DMS53 treated with DMSO at 0.1 percent for 48 hours (cell line): ENCODE results near the gene USP21.

Source experiments
- DNase-seq: peaks from one replicate; lab custom pipeline; 2025; ENCODE audit not compliant: unreplicated experiment; lab: John Stamatoyannopoulos, UW

The USP21 gene

DNA sequence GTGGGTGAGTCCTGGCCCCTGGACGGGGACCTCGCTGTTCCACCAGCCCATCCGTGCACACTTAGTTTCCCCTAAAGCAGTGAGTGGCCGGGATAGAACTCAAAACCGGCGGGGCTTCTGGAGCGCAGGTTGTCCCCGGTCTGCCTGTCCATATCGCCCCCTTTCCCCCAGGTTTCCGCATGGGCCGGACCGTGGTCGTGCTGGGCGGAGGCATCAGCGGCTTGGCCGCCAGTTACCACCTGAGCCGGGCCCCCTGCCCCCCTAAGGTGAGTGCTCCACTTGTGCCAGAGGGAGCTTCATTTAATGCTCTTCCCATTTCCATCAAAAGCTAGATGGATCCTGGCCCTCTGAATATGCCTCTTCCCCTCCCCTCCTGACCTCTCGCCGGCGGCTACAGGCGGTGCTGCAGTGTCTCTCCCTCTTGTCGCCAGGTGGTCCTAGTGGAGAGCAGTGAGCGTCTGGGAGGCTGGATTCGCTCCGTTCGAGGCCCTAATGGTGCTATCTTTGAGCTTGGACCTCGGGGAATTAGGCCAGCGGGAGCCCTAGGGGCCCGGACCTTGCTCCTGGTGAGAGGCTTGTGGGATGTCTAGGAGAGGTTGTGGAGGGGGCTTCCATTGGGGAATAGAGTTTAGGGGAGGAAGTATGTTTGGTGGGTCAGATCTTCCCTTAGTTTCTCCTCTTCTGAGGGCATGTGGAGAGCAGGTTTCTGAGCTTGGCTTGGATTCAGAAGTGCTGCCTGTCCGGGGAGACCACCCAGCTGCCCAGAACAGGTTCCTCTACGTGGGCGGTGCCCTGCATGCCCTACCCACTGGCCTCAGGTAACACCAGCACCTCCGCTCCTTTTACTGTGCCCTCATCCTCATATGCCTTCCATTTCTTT is 7.6 kb downstream of the USP21 start:
- DNase-seq, result no peak

DNA sequence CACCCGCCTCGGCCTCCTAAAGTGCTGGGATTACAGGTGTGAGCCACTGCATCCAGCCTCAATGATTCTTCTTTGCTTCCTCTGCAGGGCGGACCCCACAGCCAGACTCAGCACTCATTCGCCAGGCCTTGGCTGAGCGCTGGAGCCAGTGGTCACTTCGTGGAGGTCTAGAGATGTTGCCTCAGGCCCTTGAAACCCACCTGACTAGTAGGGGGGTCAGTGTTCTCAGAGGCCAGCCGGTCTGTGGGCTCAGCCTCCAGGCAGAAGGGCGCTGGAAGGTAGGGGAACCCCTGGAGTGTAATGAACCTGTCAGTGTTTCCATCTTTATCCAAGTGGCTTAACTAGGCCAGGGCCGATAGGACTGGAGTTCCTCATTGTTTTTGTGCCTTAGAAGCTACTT is 9.6 kb downstream of the USP21 start:
- DNase-seq, result no peak

DNA sequence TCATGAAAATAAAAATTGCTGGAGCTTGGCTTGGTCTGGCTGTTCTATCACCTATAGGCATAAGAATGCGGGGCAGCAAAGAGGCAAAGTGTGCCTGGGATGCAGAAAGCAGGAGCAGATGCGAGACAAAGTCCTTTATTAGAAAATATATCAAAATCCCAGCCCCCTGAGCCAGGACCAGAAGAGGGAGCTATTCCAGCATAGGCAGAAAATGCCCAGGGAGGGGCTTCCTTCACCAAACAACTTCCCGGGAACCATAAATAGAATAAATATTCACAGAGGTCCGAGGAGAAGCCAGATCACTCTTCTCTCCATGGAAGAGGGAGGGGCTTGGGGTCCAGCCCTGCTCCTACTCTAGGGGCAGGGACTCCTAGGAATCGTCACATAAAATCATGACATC is 11.9 kb downstream of the USP21 start:
- DNase-seq, result no peak

DNA sequence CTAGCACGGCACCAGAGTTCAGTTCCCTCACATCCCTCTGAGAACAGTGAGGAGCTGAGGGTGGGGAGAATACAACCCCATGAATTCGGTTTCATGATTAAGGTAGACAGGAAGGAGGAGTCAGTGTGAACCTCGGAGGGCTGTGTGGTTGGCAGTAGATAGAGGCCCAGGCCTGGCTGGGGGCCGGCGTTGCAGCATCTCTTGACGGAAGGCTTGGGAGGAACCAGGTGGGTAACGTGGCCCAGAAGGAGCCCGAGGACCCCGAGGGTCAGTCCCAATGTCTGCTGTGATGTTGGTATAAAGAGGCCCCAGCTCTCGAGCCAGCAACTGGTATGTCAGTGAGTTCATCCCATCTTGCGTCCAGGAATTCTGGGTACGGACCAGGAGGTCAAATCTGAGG is 12.4 kb downstream of the USP21 start:
- no peak for DNase-seq

DNA sequence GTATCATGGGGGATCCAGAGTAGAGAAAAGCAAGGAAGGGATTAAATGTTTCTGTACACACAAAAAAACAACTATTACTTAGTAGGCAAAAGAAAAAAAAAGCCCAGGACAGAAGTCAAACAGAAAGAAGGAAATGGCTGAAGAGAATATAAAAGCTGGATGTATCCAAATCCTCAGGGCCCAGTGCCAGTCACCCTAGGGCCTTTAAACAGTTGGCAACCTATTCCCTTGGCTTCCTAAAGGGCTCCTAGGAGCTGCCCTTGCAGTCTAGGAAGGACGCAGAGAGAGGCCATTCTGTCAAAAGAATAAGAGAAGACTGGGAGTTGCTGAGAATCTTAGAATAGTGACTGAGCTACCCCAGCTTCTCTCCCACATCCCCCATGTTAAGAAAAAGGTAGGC is 13.0 kb downstream of the USP21 start:
- DNase-seq, result no peak

DNA sequence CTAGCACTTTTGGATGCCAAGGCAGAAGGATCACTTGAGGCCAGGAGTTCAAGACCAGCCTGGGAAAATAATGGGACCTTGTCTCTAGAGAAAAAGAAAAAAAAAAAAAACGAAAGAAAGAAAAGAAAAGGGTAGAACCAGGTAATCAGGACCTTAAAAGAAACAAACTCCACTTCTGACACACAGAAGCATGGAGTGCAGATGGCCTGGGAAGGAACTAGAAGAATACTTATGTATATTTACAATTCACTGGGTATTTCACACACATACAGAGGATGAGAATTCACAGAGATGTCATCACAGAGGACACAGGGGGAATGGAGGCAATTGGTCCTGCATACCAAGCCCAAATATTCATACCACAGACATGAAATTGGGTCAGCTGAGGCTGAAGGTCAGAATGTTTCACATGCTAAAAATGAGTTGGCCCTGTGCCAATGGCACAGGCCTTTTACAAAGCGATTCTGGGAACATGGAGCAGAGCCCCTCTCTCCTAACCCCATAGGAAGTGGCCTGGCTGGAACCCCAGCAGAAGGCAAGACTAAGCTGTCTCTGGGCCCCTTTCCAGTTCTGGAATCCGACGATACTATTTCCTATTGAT is 13.6 kb downstream of the USP21 start:
- no peak for DNase-seq

DNA sequence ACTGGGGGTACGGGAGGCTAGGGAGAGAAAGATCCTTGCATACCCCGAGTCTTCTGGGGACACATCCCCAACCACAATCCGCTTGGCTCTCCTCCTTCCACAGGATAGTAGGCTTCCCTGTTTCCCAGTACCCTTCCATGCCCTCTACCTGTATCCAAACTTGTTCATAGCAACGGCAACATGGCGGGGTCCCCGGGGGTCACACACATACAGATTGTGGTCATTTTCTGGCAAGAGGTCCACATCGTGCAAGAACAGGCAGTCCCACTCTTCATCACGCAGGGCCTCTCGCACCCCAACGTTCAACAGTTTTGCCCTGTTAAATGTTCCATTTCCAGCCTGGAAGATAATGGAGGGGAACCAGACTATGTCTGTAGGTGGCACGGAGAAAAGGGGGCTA is 14.4 kb downstream of the USP21 start:
- DNase-seq, result no peak

DNA sequence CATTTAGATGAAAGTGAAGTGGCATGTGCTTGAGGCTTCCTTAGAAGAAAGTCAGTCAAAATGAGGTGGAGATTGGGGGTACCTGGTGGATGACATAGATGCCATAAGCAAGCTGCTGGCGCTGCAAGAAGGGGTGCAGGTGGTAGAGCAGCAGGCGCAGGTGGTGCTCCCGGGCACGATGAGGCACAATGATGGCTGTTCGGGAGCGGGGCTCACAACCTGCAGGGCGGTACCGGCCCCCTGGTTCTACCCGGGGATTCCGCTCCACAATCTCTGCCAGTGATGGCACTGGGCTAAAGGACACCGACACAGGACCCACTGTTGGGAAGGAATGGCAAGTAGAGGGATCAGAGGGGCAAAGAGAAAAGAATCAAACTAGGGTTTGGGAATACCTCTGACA is 15.6 kb downstream of the USP21 start:
- no peak for DNase-seq

DNA sequence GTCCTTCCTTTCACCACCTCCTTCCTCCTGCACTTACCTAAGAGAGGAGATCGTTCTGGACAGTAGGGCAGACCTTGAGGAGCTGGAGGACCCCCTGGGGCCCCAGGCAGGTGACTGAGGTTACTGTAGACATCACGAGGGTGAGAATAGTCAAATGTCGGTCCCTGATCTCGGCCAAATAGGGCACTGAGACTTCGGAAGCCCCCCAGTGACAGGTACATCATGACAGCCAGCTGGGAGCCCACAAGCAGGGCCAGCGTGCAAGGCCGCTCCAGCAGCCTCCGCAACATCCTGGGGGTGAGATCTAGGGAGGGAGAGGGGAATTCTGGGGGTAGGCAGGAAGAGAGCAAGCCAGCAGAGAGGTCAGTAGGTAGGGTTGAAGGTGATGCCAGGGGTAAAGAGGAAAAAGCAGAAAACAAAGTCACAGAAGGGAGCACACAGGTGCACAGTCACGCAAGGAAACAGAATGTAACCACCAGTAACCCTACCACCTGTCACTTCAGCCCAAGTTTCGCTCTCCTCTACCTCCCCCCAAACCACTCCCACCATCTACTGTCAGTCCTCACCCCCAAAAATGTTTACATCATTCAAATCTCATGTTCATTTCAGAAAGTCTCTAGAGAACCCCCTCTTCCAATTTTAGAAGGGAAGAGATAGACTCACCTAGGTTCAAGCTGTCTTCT is 16.6 kb downstream of the USP21 start:
- no peak for DNase-seq

DNA sequence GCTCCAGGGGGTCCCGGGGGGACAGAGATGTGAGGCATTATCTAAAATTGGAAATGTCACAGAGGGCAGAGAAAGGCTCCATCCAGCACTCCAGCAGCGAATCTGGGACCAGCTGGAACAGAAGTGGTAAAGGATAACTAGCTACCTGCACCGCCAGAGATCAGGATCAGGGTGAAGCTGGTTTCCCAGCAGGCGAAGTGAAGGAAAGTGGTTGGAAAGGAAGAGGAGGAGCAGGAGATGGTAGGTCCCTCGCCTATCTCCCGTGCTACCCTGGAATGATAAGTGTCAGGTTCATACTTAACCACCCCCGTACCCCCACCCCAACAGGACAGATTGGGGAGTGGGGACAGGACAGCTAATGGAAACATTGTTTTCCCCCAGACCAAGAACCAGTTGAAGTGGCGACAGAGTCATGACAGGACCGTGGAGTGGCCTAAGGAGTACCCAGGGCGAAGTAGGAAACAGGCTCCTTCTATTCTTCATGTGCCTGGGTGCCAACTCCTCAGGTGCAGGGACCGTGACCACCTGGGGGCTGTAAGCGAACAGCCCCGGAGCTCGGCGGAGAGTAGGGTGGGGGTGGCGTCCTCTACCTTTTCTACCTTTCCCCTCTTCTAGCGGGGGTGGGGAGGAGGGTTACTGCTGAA is 17.3 kb downstream of the USP21 start:
- no peak for DNase-seq

DNA sequence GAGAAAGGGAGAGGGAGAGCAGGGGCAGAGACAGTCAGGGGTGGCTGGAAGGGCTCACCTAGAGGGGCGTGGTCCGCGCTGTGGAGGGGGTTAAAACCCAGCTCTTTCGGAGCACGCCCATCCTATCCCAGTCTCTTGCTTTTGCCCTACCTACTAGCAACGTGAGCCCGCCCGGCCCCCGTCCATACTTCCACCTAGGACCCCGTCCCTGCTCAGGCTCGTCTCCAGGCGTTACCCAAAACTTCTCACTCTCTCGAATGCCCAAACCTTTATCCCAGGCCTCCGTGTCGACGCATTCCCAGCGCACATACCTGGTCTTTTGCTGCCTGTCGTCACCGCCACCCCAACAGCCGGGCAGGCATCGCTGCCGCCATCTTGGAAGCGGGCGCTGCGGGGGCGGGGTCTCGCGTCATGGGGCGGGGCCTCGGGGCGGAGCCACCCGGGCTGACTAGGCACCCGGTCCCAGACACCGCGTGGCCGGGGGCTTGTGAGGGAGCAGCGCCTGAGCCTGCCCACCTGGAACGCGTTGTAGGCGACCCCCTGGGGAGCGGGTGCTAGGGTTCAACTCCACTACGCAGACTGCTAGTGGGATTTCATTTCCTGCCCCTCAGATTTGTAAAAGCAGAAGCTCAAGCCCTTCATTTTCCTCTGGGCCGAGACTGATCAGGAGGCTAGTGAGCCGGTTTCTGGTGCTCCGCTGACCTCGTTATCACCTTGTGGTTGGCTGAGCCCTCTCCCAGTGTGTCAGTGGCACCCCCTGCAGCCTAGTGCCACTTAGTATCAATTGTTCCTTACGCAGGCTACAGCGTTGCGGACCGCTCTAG is 18.0 kb downstream of the USP21 start, which contains the start of gene B4GALT3:
Gene B4GALT3, minus strand, starts transcription at position 396 of the 824 bp plus-strand sequence. CDS start 1,447 bp downstream, outside the sequence.
- DNase-seq, result peak; percentile 86

DNA sequence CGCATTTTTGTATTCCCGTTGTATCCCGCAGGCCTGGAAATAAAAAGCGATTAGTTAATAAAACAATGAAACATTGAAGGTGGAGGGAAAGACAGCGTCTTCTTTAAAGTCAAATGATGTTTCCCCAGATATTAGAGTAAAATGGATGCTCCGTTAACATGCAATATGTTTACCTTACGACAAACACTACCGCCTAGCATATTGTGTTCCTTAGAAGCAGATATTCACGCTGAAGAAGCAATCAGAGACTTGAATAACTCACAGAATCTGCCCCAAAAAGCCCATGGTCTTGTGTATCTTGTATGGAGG is 18.6 kb downstream of the USP21 start:
- DNase-seq, result no peak

DNA sequence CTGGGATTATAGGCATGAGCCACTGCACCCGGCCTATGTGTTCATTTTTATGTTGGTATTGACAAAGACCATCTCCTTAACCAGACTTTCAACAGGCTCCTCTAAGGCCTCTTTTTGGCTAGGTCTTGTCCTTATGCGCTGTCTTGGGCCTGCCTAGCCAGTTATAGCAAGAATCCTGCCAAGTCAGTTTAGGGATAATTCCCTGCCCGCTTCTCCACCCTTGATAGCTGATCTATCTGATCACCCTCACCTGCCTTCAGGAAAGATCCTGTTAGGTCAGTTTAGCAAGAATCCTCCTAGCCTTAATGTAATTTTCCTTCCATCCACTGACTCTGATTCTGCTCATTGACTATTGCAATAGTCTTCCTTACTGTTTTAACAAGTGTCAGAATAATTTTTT is 20.4 kb downstream of the USP21 start:
- DNase-seq, result no peak

DNA sequence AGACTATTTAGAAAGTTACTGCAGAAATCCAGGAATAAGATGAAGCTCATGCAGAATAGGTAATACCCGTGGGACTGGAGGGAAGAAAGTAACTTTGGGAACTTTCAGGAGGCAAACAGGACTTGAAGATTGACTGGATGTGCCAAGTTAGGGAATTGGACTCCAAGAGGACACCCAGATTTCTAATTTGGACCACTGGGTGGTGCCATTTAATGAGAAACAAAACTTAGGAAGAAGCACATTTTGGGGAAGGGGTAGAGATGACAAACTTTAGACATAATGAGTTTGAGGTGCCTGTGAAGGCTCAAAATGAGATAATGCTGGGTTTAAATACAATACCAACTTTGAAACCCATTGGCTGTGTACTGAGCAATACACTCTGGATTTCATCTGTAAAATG is 21.3 kb downstream of the USP21 start:
- no peak for DNase-seq

DNA sequence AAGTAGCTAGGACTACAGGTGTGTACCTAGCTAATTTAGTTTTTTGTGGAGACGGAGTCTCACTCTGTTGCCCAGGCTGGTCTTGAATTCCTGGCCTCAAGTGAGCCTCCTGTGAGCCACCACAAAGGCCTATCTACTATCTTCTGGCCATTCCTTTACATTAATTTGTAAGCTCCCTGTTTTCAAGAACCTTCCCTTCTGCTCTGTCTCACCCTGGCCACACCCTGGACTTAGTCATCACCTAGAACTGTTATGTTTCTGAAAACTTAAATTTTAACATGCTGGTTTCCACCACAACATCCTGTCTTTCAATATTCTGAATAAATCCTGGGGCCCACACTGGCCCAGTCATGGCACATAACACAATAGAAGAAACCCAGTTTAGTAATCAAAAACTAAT is 22.9 kb downstream of the USP21 start:
- no peak for DNase-seq

DNA sequence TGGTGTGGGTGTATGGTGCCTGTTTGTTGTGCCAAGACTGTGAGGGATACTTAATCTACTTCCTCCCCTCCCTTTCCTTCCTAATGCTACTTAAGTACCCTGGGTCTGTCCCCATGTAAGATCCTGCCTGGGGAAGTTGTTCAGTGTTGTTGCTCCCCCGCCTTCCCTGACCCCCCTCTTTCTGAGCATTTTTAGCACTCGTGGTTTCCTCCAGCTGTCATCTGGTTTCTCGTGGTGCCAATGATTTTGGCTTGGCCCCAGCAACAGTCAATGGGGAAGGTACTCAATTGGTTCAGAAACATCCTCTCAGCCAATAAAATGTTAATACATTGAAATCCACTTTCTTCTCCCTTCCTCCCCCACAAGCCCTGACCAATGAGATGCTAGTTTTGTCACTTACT is 26.0 kb downstream of the USP21 start:
- no peak for DNase-seq

DNA sequence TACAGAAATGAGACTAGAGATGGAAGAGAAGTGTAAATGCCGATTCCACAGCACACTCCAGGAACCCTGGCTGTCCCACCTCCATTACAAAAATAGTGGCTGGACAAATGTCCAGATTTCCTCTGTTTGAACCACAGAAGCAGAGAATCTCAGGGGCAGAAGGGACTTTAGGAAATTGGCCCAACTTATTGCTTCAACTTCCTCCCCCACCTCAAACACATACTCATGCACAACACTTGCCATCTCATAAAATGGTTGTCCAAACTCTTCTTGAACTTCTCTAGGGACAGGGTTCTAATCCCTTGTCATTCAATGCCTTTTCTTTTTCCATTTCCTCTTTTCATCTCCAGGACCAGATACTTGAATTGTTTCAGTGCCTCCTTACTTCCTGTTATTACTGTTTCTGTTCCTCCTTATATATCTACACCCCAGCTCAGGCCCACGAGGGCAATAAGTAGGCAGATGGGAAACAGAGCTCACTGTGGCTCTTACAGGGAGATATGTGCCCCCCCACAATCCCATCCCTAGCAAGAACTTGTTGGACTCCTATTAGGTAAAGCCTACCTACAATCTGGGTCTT is 26.5 kb downstream of the USP21 start:
- DNase-seq, result no peak

DNA sequence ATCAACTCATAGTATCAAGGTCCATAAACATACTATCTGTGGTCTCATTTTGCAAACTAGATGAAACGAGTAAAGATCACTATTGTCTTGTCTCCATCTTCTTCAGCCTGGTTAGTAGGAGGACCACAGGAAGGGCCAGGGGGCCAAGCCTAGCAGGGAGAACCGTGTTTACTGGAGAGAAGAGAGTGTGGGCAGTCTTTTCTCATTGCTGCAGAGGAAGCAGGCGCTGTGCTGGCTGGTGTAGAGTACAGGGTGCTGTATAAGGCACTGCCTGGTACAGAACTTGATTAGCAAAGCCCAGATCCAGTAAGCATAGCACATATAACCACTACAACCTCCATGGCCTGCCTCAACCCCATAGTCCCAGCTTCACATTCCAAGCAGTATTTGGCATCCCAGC is 28.0 kb downstream of the USP21 start:
- no peak for DNase-seq

DNA sequence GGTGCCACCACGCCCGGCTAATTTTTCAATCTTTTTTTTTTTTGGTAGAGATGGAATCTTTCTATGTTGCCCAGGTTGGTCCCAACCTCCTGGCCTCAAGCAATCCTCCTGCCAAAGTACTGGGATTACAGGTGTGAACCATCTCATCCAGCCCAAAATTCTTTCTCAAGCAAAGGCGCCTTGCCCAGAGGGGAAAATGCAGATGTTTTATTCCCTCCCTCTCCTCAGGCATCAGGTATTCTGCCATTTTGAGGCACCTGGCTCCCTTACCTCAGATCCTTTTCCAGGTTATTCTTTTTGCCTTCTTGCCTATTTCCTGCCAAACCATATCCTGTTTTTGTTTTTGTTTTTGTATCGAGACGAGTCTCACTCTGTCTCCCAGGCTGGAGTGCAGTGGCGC is 29.1 kb downstream of the USP21 start:
- no peak for DNase-seq

DNA sequence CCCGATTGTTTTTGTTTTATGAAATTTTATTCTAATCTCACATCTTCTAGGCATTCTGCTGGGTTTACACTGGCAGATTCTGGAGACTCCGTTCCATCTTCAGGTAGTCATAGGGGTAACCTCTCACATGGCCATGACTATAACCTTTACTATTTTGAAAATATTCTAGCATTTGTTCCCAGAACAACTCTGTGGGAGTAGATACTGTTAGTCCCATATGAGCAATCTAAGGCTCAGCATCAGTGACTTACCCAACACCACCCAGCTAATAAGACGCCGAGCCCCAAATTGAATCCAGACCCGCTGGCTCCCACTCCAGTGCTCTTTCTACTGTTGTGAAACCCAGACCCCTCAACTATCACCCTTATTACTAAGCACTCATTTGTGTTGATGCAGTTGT is 29.7 kb downstream of the USP21 start:
- no peak for DNase-seq
